Activated T-cell treated with anti-CD3 and anti-CD28 coated beads for 24 hours (primary cell): Measurements from ENCODE around the gene FURIN.
"Not testable (repeated sequence)": the region's sequence is repeated elsewhere in the genome, so short reads cannot be mapped to it uniquely, and the experiment has no call there.

ENCODE experiments used
- DNase-seq: peaks from one replicate; pipeline ENCODE4 v3.0.0-alpha.2; 2020; ENCODE audit warnings: low read depth

Gene FURIN

GRCh38 chr15:90883526-90883975, 15.2 kb downstream of the FURIN start:
- no peak for DNase-seq

- no peak for DNase-seq
Observed at GRCh38 chr15:90883976-90884718, 15.8 kb downstream of the FURIN start, which contains the start of gene FES. Gene FES (plus strand): TSS chr15:90884504. CDS start chr15:90885046, 542 bp downstream.

- no peak for DNase-seq
Observed at GRCh38 chr15:90884719-90885431, 16.5 kb downstream of the FURIN start.

GRCh38 chr15:90885432-90886290, 17.3 kb downstream of the FURIN start:
- peak; percentile 72 for DNase-seq

- no peak for DNase-seq
Observed at GRCh38 chr15:90886291-90886614, 17.9 kb downstream of the FURIN start.

- no peak for DNase-seq
Observed at GRCh38 chr15:90887037-90887481, 18.7 kb downstream of the FURIN start.

DNA sequence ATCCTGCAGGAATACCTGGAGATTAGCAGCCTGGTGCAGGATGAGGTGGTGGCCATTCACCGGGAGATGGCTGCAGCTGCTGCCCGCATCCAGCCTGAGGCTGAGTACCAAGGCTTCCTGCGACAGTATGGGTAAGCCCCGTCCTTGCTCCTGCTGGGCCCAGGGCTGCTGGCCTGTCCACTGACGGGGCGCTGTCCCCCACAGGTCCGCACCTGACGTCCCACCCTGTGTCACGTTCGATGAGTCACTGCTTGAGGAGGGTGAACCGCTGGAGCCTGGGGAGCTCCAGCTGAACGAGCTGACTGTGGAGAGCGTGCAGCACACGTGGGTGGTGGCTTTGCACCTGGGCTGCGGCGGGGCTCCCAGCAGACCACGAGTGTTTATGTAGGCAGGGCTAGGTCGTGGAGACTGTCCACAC, 20.9 kb downstream of the FURIN start:
- DNase-seq = no peak

DNA sequence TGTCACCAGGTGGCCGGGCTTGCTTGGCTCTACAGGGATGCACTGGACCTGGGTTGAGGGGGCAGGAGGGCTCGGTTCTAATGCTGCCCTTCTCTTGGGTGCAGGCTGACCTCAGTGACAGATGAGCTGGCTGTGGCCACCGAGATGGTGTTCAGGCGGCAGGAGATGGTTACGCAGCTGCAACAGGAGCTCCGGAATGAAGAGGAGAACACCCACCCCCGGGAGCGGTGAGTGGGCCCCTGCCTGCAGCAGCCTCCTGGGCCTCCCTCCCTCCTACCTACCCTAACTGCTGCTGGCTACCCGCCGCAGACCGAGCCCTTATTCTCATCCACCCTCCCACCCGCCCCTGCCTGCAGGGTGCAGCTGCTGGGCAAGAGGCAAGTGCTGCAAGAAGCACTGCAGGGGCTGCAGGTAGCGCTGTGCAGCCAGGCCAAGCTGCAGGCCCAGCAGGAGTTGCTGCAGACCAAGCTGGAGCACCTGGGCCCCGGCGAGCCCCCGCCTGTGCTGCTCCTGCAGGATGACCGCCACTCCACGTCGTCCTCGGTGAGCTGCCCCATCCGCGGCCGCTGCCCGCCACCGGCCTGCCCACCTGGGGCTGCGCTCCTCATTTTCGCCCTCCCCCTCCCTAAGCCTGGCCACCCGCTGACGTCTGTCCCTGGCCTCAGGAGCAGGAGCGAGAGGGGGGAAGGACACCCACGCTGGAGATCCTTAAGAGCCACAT, 21.5 kb downstream of the FURIN start:
- DNase-seq = no peak

DNA sequence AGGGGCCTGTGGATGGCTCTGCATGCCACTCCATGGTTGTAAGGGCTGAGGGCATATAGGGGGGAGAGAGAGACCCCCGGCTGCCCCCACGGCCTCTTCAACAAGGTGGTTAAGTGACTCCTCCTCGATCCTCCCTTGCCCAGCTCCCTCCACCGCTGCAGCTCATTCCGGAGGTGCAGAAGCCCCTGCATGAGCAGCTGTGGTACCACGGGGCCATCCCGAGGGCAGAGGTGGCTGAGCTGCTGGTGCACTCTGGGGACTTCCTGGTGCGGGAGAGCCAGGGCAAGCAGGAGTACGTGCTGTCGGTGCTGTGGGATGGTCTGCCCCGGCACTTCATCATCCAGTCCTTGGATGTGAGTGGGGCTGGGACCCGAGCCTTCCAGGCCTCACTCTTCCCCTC, 22.5 kb downstream of the FURIN start:
- DNase-seq = no peak

DNA sequence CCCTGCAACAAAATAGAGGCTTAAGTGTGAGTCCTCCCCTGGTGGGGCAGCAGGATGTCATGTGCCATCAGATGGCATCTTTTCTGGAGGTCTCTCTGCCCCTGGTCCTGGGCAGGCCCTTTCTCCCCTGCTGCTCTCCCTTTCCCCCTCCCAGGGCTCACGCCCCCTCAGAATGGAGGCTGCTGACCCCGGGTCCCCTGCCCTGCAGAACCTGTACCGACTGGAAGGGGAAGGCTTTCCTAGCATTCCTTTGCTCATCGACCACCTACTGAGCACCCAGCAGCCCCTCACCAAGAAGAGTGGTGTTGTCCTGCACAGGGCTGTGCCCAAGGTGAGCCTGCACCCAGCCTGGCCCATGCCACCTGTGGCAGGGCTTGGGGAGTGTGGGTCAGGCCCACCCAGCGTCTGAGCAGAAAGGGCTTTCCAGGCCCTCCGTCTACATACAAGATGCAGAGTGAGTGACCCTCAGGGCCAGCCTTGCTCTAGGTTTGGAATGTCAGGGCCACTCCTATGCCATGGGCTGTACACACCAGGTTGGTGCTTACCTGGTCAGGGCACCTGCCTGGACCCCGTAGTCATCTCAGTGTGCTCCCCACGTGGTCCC, 23.1 kb downstream of the FURIN start:
- no peak for DNase-seq

- no peak for DNase-seq
Observed at GRCh38 chr15:90892023-90892422, 23.6 kb downstream of the FURIN start.

GRCh38 chr15:90892498-90893174, 24.2 kb downstream of the FURIN start:
- DNase-seq = no peak

GRCh38 chr15:90893175-90894090, 25.0 kb downstream of the FURIN start:
- DNase-seq = no peak

- no peak for DNase-seq
Observed at GRCh38 chr15:90895571-90896117, 27.3 kb downstream of the FURIN start.

- not testable (repeated sequence) for DNase-seq
Observed at GRCh38 chr15:90897131-90897655, 28.8 kb downstream of the FURIN start.

DNA sequence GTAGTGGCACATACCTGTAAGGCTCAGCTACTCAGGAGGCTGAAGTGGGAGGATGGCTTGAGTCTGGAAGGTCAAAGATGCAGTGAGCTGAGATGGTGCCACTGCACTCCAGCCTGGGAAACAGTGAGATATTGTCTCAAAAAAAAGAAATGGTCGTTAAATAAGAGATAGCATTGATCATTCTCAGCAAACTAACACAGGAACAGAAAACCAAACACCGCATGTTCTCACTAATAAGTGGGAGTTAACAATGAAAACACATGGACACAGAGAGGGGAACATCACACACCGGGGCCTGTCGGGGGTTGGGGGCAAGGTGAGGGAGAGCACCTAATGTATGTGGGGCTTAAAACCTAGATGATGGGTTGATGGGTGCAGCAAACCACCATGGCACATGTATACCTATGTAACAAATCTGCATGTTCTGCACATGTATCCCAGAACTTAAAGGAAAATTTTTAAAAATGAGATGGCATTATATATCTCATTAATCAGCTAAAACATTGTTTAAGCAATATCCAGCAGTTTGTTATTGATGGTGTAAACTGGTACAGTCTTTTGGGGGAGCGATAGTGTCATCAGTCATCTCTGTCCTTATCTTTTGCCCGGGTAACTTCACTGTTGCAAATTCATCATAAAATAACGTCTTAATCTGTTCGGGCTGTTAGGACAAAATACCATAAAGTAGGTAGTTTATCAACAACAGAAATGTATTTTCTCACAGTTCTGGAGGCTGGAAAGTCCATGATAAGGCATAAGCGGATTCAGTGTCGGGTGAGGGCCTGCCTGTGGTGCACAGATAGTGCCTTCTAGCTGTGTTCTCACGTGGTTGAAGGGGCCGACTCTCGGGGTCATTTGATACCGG, 33.0 kb downstream of the FURIN start:
- DNase-seq = no peak

GRCh38 chr15:90902040-90902839, 33.9 kb downstream of the FURIN start:
- peak; percentile 62 for DNase-seq
